GM15510 (cell line): ENCODE data around the gene DMC1.

Source experiments
- POLR2A ChIP-seq: IDR thresholded peaks from 3 replicates; pipeline ENCODE4 v1.6.1; 2011; ENCODE audit warnings: borderline replicate concordance; ENCODE audit not compliant: insufficient read length; ENCODE audit errors: extremely low read depth

DMC1 gene

DNA sequence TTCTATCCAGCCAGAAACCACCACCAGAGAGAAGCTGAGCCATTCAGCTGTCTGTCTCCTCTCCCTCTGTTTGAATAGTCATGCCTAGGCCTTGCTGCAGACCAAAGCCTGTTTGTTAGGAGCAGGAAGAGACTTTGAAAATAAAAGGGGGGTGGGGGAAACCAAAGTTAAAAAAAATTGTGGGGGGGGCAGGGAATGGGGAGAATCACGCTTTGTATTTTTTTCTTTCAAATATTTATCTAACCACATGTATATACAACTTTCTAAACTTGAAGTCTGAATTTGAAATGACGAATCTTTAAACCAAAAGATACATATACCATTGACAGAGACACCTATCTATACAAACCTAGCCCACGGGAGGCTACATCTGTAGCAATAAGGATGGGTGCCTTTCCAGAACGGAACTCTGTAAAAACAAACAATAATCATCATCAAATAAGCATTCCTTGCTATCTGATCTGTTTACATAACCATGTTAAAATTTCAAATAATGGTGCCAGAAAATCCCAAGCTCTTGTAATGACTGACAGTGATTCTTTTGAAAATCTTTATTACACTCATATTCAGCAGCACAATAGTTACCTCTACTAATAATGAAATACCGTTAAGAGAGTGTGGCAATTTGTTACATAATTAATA is 78.2 kb downstream of the DMC1 start:
- TF ChIP-seq POLR2A: no peak

DNA sequence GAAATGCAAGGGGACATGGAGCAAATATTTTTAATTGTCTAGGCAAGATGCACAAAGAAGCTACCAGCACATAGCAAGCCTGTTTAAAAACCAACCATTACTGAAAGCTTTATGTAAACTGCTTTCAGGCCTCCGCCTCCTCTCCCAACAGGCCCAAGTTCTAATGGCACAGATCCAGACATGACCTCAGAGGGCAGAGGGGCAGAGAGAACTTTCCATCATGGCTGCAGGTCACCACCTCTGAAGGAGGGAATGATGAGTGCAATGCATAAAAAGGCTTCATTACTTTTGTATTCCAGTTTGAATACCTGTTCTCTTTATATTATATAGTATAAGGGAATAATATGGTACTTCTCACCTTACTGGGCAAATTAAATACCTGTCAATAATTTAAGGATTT is 79.1 kb downstream of the DMC1 start:
- no peak for TF ChIP-seq POLR2A

DNA sequence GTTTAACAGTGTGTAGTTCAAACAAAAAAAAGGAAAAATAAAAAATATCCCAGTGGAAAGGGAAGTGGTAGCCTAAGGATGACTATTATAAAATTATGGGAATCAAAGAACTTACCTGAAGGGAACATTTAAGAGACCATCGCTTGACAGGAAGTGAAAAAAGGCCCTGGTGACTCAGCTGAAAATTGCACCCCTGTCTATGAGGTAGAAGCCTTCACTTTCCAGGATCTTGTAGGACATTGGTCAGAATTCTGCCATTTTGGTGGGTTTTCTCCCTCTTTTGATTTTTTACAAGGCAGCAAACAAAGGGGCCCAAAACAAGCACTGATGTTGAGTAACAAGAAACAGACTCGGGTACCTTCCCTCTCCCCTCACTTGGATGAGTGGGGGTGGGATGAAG is 79.5 kb downstream of the DMC1 start:
- TF ChIP-seq POLR2A: no peak

DNA sequence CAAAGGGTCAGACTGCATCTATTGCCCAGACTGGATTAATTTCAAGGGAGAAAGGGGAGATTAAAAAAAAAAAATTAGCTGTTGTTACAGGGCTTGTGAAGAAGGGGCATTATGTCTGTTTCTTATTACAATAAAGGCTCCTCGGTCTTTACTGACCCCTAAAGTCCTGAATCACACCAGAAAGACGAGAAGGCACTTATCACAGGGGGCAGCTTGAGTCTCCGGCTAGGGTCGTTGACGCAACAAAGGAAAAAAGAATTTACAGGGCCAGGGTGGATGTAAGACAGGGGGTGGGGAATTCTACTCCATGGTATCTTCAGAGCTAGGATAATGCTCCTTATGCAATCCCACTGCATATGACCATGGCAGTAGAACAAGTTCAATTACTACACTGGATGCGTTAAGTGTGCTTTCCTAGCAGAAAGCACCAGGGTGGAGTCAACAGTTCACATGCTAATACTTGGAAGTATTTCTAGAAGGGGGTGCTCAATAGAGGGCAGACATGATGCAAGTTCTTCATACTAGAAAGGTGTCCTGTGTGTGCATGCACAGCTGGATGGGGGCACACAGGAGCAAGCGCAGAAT is 80.3 kb downstream of the DMC1 start:
- TF ChIP-seq POLR2A: no peak

DNA sequence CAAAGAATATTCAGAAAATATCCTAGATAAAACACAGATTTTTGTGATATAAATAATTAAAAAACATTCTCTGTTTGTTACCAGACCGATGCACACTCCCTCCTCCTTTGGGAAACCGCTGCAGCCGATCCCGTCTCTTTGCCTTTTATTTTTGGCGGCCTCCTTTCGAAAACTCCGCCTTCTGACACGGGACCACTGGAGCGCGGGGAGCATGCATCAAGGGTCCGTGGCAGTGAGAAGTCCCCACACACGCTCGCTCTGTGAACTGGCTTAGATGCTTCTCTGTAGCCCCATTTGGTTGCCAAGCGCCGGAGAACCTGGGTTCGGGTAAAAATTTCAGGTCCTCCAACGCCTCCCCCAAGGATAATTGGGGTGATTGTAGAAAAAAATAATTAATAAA is 80.8 kb downstream of the DMC1 start:
- TF ChIP-seq POLR2A: no peak

DNA sequence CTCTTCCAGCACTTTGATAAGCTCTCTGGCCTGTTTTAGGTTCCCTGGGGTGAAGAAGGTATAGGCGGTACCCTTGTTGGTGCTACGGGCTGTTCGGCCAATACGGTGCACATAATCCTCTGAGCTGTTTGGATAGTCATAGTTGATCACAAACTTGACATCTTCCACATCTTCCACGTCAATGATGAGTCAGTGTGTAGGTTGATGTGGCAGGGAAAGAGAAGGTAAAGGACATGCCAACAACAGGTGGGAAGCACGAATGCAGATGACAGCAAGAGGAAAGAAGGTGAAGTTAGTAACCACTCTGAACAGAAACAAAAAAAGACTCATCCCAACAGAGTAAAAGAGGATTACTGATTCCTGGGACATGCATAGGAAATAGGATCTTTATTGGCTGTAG is 82.0 kb downstream of the DMC1 start:
- no peak for TF ChIP-seq POLR2A

DNA sequence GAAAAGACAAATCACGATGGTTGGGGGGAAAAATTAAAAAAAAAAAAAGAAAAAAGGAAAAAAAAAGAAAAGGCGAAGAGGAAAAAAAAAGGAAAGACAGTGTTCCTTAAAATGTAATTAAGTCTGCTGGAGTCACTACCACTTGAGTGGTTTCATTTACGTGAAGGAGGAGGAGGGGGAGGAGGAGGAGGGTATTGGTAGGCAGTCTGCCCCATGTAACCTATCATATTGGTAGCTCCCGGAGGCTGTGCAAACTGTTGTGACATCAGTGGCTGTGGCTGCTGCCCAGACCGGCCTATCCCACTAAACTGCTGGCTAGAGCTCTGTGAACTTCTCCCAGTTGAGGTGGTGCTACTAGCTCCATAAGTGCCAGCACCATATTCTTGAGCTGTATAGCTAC is 84.2 kb downstream of the DMC1 start:
- no peak for TF ChIP-seq POLR2A

DNA sequence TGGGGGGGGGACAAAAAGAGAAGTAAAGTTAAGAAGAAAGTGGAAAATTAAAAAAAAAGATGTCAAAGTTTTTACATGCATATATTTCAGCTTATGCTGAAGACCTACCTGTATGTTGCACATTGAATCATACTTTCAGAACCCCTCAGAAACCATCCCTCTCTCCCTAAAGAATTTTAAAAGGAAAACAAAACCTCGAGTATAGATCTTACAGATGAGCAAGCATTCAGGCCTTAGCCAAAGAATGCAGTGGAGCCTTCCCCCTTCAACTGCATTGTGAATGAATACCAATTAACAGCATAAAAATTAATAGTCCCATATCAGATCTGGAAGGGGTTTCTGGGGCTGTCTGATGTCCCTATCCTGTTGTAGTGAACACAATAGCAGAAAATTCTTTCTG is 85.7 kb downstream of the DMC1 start:
- TF ChIP-seq POLR2A: no peak

DNA sequence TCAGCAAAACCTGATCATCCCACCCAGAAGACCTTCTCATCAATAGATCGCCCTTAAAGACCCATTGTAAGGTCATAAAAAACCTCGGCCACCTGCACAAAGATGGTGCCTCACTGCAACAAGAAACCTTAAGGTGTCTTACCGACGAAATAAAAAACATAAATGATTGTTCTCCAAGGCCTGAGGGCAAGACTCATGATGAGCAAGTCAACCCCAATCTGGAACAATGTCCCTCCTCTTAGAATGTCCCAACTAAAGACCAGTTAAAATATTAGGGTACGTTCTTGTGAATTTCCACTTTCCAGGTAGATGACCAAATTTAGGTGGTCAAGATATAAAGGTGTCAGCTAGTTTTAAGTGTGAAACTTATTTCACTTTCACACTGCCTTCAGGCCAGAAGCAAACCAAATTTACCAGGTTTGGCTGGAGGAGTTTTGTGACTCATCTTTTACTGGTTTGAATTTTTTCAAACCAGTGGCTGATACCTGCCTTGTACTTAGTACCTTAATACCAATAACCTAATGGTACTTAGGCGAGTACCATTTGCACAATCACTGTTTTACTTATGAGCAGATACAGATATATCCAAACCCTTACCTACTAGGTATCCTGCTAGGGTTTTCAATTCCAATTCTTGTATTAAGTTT is 87.2 kb downstream of the DMC1 start:
- TF ChIP-seq POLR2A: no peak

DNA sequence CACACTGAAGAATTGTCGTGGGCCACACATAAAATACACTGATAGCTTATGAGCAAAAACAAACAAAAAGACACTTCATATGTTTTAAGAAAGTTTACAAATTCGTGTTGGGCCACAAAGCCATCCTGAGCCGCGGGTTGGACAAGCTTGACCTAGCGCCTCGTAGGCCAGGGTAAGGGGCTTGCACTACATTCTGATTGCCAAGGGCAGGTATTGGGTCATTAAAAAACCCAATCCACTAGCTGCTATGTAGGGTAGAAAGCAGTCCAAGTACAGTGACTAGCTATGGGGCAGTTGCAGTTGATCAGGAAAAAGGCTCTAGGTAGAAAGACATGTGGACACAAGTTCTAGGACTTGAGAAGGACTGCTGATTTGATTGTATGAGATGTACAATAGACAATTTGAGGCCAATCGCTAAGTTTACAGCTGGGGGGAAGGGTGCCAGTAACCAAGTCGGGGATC is 88.1 kb downstream of the DMC1 start:
- TF ChIP-seq POLR2A: no peak

DNA sequence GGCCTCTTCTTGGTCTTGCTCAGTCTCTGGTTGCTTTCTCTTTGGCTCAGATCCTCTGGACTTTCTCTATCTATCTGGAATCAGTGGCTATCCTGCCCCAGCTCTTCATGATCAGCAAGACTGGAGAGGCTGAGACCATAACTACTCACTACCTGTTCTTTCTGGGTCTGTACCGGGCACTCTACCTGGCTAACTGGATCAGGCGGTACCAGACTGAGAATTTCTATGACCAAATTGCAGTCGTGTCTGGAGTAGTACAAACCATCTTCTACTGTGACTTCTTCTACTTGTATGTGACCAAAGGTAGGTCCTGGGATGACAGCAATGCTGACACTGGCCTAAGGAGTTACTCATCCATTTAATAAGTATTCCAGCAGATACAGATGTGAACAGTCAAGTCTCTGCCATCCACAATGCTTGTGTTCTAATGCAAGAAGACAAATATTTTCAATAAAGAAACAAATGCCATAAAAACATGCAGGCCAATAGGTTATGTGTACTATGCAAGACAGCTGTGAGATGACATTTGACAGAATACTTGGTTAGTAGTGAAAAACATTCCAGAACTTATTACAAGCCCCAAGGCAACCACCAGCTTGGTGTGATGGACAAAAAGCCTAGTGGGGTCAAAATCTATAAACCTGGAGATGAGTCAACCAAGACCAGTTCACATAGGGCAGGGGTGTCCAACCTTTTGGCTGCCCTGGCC is 88.7 kb downstream of the DMC1 start:
- TF ChIP-seq POLR2A: no peak

DNA sequence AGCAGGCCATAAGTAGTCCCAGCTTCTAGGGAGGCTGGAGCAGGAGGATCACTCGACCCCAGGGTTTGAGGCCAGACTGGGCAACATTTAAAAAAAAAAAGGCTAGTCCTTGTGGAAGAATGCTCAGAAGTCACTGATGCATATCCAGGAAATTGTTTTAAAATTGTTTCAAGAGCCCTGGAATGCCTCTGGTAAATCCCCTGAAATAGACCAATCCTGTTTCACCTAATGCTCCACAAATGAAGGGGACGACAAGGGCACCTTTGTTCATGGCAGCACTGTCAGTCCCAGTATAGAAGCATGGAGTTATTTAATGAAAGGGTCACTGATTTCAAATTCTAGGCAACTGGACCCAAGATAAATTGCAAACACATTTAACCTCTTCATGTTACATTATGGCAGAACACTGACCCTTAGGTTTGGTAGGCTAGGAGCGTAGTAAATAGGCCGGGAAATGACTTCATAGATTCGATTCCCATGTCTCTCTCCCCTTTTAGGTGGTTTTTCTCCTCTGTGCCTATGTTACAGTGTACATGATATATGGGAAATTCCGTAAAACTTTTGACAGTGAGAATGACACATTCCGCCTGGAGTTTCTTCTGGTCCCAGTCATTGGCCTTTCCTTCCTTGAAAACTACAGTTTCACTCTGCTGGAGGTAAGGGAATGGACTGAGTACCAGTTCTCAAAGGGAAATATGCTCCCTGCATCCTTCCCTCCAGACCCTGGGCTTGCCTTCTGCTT is 90.7 kb downstream of the DMC1 start:
- TF ChIP-seq POLR2A: no peak

DNA sequence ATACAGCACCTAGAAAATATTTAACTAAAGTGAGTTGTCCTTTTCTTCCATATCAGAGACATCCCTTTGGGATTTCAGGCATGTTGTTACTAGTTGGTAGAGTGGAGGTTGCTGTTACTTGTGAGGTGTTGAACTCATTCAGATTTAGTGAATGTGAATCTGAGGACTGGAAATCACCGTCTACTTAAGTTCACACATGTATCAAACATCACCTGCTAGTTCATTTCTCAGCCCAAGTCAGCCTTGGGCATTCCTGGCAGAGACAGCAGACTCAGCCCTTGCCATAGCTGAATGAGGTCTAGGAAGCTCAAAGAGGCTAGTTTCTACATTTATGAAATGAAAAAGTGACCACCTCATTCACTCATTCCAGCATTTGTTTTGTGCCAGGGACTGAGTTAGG is 92.4 kb downstream of the DMC1 start:
- no peak for TF ChIP-seq POLR2A

DNA sequence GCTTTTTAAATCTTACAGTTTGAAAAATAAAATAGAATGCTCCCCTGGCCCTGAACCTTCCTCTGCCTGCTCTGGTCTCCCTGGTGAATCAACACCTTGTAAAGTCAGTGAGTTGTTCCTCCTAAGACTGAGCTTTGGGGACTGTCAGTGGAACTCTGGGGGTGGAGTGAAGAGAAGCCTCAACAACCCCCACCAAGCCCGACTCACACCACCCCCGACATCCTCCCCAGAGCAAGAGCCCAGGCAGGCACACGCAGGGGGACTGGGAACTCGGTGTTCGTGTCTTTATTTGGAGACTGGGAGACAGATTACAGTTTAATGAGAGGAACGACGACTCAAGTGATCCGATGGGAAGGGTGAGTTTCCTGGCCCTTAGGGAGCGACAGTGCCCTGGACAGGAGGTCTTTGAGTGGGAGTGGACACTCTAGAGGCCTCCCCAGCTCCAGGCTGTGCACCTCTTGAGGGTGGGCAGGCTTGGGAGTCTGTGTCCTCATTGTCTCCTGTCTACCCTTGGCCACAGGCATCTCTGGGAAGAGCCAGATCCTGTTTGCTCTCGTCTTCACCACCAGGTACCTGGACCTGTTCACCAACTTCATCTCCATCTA is 95.9 kb downstream of the DMC1 start:
- no peak for TF ChIP-seq POLR2A

DNA sequence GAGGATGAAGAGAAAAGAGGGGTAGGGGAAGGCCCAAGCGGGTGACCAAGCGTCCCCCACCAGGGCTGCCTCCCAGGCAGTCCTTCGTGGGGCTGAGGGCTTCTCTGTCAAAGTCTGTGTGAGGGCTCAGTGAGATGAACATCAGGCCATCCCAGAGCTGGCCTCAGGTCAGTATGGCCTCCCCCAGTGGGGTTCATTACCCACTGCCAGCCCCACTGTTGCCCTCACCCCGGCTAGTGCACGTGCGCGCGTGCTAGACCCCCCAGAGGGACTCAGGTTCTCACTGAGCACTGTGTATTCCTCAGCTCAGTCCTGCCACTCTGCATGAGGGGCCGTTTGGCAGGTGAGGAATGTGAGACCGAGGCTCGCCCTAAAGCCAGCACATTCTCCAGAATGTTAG is 98.7 kb downstream of the DMC1 start:
- TF ChIP-seq POLR2A: no peak

DNA sequence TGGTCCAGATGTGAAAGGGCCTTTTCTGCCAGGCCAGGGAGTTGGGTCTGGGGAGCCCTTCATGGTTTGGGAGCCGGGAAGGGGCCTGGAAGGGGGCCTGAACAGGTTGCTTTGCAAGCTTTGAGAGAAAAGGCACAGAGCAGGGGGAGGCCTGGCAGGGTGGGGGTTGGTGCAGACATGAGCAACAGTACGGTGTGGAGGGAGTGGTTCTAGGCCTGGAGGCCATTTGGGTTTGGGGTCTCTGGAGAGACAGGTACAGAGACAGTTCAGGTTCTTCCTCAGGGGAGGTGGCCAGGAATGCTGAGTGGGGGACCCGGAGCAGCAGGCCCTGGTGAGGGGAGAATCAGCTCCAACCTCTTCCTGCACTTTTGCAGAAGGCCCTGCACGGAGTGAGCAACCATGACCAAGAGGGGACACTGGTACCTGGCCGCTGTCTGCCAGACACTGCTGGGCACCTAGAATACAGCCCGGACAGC is 100.6 kb downstream of the DMC1 start:
- no peak for TF ChIP-seq POLR2A
